Neural cell (in vitro differentiated cells): ENCODE data around the gene SLC25A26.

ENCODE experiments used
- CTCF ChIP-seq: fragments of 450-650 bp; IDR thresholded peaks from 2 replicates; pipeline ENCODE4 v1.5.1; 2014; ENCODE audit warnings: antibody characterized with exemption, mild to moderate bottlenecking, moderate library complexity; ENCODE audit not compliant: poor library complexity, severe bottlenecking
- EP300 ChIP-seq: fragments of 450-650 bp; conservative IDR thresholded peaks from 2 replicates; pipeline ENCODE4 v1.6.1; 2014; ENCODE audit warnings: antibody characterized with exemption, mild to moderate bottlenecking, moderate library complexity; ENCODE audit not compliant: poor library complexity, severe bottlenecking
- EZH2 ChIP-seq: fragments of 200-600, 300-800 bp; shearing (Covaris generic), sonication (generic); IDR thresholded peaks from 2 replicates; pipeline ENCODE4 v1.6.1; 2014; ENCODE audit warnings: antibody characterized with exemption, low read length, borderline replicate concordance, mild to moderate bottlenecking; ENCODE audit not compliant: insufficient read depth, poor library complexity, severe bottlenecking
- MXI1 ChIP-seq: fragments of 450-650 bp; conservative IDR thresholded peaks from 2 replicates; pipeline ENCODE4 v1.6.1; 2014; ENCODE audit warnings: antibody characterized with exemption, mild to moderate bottlenecking; ENCODE audit not compliant: poor library complexity, severe bottlenecking
- POLR2AphosphoS5 ChIP-seq: IDR thresholded peaks from 2 replicates; pipeline ENCODE4 v1.6.1; 2012
- RAD21 ChIP-seq: fragments of 450-650 bp; conservative IDR thresholded peaks from 2 replicates; pipeline ENCODE4 v1.6.1; 2014; ENCODE audit warnings: antibody characterized with exemption, mild to moderate bottlenecking, moderate library complexity
- REST ChIP-seq: IDR thresholded peaks from 2 replicates; pipeline ENCODE4 v1.6.1; 2012; ENCODE audit warnings: borderline replicate concordance
- SMC3 ChIP-seq: fragments of 450-650 bp; conservative IDR thresholded peaks from 2 replicates; pipeline ENCODE4 v1.6.1; 2014; ENCODE audit warnings: antibody characterized with exemption, mild to moderate bottlenecking, moderate library complexity; ENCODE audit not compliant: poor library complexity
- TAF1 ChIP-seq: IDR thresholded peaks from 2 replicates; pipeline ENCODE4 v1.6.1; 2012; ENCODE audit warnings: low read depth

GRCh38 chr3:66303491-66303901 lies 82.7 kb downstream of the SLC25A26 start:
- TF ChIP-seq CTCF (no peak), MXI1 (no peak), EZH2 (no peak), EP300 (no peak), TAF1 (no peak), POLR2AphosphoS5 (no peak), RAD21 (no peak), SMC3 (no peak), REST (no peak)
